Cardiac ventricle fibroblast (primary cell): ENCODE data around the gene MTMR3. TPM values are rescaled to one million over a fixed set of nuclear protein-coding genes. Genes with fewer than 3 reads are reported as not detected.

Source experiments
- total RNA-seq: library from RNA; depleted of rRNA; stranded (reverse); fragments of >200 nt; gene quantifications from 2 replicates; pipeline ENCODE4 v1.2.3, GENCODE V29; 2015

The MTMR3 gene
- total RNA-seq: 16.4 and 26.7 TPM in 2 replicates

GRCh38 chr22:29883045-29883774, at the start of gene MTMR3:
Gene MTMR3 (plus strand): TSS chr22:29883174. CDS start chr22:29971060, 87,886 bp downstream.

GRCh38 chr22:29837741-29838598, 45.0 kb upstream of the MTMR3 start, which contains the start of gene ASCC2:
Gene ASCC2 (minus strand): TSS chr22:29838274. CDS start chr22:29832325, 5,949 bp downstream.

GRCh38 chr22:30079952-30080533, 197.1 kb downstream of the MTMR3 start, which contains the start of gene HORMAD2:
Gene HORMAD2 (plus strand): TSS chr22:30080464. CDS start chr22:30093953, 13,489 bp downstream.

Other genes with a start within 250 kb of the MTMR3 start
- gene CABP7, start 163.2 kb upstream of the MTMR3 start, total RNA-seq: not detected in 2 replicates
- 18.2 and 21.6 TPM in 2 replicates for gene ZMAT5, start 116.2 kb upstream of the MTMR3 start, total RNA-seq
- gene UQCR10, start 115.8 kb upstream of the MTMR3 start, total RNA-seq: 67.0 and 78.5 TPM in 2 replicates
- gene ASCC2, start 44.9 kb upstream of the MTMR3 start, total RNA-seq: 29.8 and 34.7 TPM in 2 replicates
- gene HORMAD2, start 197.3 kb downstream of the MTMR3 start, total RNA-seq: not detected in 2 replicates